ENCODE measurements around the gene ARL4D. TPM values are rescaled to one million over a fixed set of nuclear protein-coding genes. Genes with fewer than 3 reads are reported as not detected.

Gene ARL4D
- total RNA-seq, 1 experiment from 2014 or later = 11.5 TPM

DNA sequence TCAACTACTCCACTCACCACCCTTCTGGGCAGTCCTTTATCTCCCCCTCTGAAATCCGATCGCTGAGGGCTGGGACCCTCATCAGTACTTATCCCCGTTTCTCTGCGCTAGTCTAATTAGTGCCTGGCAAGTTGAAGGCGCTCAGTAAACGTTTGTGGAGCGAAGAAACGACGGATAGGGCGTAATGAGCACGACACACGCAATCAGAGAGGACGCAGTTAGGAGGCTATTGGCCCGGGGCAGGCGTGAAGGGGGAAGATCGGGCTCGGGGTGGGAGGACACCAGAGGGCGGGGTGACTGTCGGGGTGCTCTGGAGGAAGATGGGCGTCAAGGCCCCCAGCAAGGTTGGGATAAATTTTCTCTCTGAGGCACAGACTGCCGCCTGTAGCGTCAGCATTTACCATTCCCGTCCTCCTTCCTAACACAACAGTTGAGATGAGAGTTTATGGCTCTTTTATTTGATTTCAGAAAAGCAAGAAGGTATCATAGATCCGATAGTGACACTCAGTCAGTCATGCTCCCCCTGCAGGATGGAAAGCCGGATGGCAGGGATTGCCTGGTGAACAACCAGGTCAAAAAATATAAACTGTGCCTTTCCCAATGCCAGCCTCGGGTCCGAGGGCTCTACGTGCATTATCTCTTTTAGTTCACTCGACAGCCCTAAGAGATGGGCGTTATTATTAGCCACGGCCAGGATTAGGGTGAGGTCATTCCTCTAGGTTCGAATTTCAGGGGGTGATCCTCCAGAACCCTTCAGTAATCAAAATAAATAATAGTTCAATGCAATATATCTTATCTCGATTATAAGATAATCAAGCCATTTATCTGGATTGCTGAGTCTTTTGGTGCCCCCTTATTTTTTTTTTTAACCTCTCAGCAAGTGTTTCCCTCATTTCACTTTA lies 9.5 kb upstream of the ARL4D start:
- no peaks in the 10 kb centered on the region for H3K9me2 ChIP-seq (ENCODE audit: insufficient read depth)
- no peaks in the 10 kb centered on the region for H3K36me3 ChIP-seq (ENCODE audit: control insufficient read depth in 1 of 2, insufficient read depth in 2 of 2, low read length in 2 of 2)
- intact Hi-C loops (cut with micrococcal nuclease) = loop anchor here (5.0 kb wide), 1 partner anchor 367 kb away; the partner anchor contains the start of gene VAT1
- peaks cover 5 to 33% of the 10 kb centered on the region in 2 experiments; a peak in 3 of 4 replicates for H3K4me1 ChIP-seq (ENCODE audit: control insufficient read depth in 1 of 2, insufficient read depth in 2 of 2, low read length in 2 of 2)
- no peaks in the 10 kb centered on the region for H3K79me2 ChIP-seq (ENCODE audit: insufficient read depth, low read length)
- no peaks in the 10 kb centered on the region for H3K27me3 ChIP-seq (ENCODE audit: insufficient read depth, low read length)
- CTCF ChIA-PET = interaction anchor here (1.2 to 10.0 kb wide), 5 partner anchors 9 to 365 kb away, joined by 4 to 194 read pairs (median 9); partner anchors contain the start of genes ARL4D and DHX8
- peak overlapping the region; percentile 76 for H3K9ac ChIP-seq (ENCODE audit: low read length)
- peak overlapping the region; percentile 70 for H2AFZ ChIP-seq (ENCODE audit: low read depth, low read length, poor library complexity, severe bottlenecking)
- POLR2A ChIA-PET = interaction anchor here (0.9 to 5.6 kb wide), 12 partner anchors 10 to 368 kb away, joined by 3 to 152 read pairs (median 4); partner anchors contain the start of genes ARL4D and DHX8
- H3K27ac ChIP-seq (ENCODE audit: low read depth, low read length) = peak overlapping the region; percentile 68
- H4K20me1 ChIP-seq (ENCODE audit: insufficient read depth) = no peaks in the 10 kb centered on the region
- peak; percentile 76 for ATAC-seq
- peak overlapping the region; percentile 97 for H3K4me2 ChIP-seq (ENCODE audit: low read length)
- peak overlapping the region; percentile 45 to 69 for H3K4me3 ChIP-seq (replicated peaks in 1 of 2; ENCODE audit: low read depth in 1 of 2, low read length in 2 of 2)
- RAD21 ChIA-PET (ENCODE audit: low non-redundant PET in 1 of 2, low total read pairs in 2 of 2, uncharacterized antibody in 2 of 2, unreplicated experiment in 2 of 2) = interaction anchor here (1.1 to 1.7 kb wide), 2 partner anchors 19 to 20 kb away, joined by 3 to 5 read pairs; no protein-coding TSS in a partner anchor
- BruUV-seq (replicated peaks) = no TSS peak
- peak; percentile 74 for TF ChIP-seq POLR2AphosphoS5 (IDR thresholded peaks at IDR 0.05; ENCODE audit: low read depth, low read length)
- peak; percentile 16 for TF ChIP-seq POLR2A (IDR thresholded peaks at IDR 0.05; ENCODE audit: borderline replicate concordance, extremely low read depth, insufficient read depth, insufficient read length)
- peak; percentile 36; the same call in 1 of the 2 replicates for TF ChIP-seq SP1 (IDR thresholded peaks at IDR 0.05; ENCODE audit: low read depth)
- TF ChIP-seq ZFX (IDR thresholded peaks at IDR 0.05) = no peak
- TF ChIP-seq RAD21 (IDR thresholded peaks at IDR 0.05; ENCODE audit: low read depth) = peak; percentile 63
- TF ChIP-seq, protein P1, sequence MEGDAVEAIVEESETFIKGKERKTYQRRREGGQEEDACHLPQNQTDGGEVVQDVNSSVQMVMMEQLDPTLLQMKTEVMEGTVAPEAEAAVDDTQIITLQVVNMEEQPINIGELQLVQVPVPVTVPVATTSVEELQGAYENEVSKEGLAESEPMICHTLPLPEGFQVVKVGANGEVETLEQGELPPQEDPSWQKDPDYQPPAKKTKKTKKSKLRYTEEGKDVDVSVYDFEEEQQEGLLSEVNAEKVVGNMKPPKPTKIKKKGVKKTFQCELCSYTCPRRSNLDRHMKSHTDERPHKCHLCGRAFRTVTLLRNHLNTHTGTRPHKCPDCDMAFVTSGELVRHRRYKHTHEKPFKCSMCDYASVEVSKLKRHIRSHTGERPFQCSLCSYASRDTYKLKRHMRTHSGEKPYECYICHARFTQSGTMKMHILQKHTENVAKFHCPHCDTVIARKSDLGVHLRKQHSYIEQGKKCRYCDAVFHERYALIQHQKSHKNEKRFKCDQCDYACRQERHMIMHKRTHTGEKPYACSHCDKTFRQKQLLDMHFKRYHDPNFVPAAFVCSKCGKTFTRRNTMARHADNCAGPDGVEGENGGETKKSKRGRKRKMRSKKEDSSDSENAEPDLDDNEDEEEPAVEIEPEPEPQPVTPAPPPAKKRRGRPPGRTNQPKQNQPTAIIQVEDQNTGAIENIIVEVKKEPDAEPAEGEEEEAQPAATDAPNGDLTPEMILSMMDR (IDR thresholded peaks at IDR 0.05 in 2 of 3, conservative IDR thresholded peaks at IDR 0.05 in 1 of 3; ENCODE audit: borderline replicate concordance in 1 of 3, insufficient read depth in 1 of 3, low read depth in 2 of 3, low read length in 2 of 3) = peak; percentile 79 to 88 (median 82)
- TF ChIP-seq CBX3 (IDR thresholded peaks at IDR 0.05; ENCODE audit: low read depth) = 0 out of 2 replicates have a peak, but pooled peaks have one; percentile 72
- TF ChIP-seq, protein P2, sequence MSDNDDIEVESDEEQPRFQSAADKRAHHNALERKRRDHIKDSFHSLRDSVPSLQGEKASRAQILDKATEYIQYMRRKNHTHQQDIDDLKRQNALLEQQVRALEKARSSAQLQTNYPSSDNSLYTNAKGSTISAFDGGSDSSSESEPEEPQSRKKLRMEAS (IDR thresholded peaks at IDR 0.05) = peak; percentile 44; the same call in 1 of the 2 replicates
- no peak for TF ChIP-seq ZNF274 (IDR thresholded peaks at IDR 0.05; ENCODE audit: low read depth, low read length)
- H3K9me3 ChIP-seq (ENCODE audit: control insufficient read depth in 1 of 2, insufficient read depth in 1 of 2, low read depth in 1 of 2, low read length in 2 of 2) = no peaks in the 10 kb centered on the region
- peak; percentile 63 for DNase-seq (ENCODE audit: low read depth, low spot score)

Data from HCT116 (cell line).